DMS114 treated with DMSO at 0.1 percent for 48 hours (cell line): Measurements from ENCODE around the gene KRTAP2-1.
"Not testable (repeated sequence)": the region's sequence is repeated elsewhere in the genome, so short reads cannot be mapped to it uniquely, and the experiment has no call there.

ENCODE experiments used
- DNase-seq: peaks from one replicate; lab custom pipeline; 2025; ENCODE audit not compliant: unreplicated experiment; lab: John Stamatoyannopoulos, UW

KRTAP2-1 gene

DNA sequence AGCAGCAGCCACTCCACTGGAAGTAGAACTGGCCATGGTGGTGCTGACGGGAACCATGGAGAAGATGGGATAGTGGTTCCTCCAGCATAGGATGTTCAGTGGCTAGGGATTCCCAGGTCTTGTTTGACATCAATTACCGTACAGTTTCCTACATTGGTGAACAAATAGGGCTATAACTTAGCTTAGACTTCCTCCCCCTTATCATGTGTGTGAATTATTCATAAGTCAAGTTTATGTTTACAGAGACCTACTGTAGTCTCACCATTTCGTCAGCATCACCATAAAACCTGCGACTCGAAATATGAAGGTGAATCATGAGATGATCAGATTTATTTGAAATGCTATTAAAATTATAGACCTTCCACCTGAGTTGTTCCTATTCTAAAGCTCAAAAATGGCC lies 11.6 kb upstream of the KRTAP2-1 start:
- DNase-seq: no peak

DNA sequence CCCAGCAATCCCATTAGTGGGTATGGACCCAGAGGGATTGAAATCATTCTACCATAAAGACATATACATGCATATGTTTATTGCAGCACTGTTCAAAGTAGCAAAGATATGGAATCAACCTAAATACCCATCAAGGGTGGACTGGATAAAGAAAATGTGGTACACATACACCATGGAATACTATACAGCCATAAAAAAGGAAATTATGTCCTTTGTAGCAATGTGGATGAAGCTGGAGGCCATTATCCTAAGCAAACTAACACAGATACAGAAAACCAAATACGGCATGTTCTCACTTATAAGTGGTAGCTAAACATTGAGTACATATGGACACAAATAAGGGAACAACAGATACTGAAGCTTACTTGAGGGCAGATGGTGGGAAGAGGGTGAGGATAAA lies 10.4 kb upstream of the KRTAP2-1 start:
- DNase-seq: no peak

- DNase-seq: not testable (repeated sequence)
These were observed 8.0 kb upstream of the KRTAP2-1 start, which contains the start of gene KRTAP2-2 for GRCh38 chr17:41055130-41055529. Gene KRTAP2-2 (minus strand): TSS chr17:41055230. CDS start chr17:41055211, 19 bp downstream.

DNA sequence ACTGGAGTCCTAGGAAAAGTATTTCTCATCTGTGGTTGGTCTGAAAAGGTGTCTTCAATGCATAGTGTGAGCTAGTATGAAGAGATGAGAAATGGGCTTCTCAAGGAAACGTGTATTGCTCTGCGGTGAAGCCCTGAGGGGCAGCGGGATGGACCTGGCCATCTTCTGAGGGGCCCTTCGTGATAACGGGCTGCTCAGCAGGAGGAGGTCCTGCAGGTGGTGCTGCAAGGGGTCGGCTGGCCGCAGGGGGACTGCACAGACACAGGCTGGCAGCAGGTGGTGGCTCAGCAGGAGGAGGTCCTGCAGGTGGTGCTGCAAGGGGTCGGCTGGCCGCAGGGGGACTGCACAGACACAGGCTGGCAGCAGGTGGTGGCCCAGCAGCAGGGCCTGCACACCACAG lies 7.4 kb upstream of the KRTAP2-1 start:
- not testable (repeated sequence) for DNase-seq

DNA sequence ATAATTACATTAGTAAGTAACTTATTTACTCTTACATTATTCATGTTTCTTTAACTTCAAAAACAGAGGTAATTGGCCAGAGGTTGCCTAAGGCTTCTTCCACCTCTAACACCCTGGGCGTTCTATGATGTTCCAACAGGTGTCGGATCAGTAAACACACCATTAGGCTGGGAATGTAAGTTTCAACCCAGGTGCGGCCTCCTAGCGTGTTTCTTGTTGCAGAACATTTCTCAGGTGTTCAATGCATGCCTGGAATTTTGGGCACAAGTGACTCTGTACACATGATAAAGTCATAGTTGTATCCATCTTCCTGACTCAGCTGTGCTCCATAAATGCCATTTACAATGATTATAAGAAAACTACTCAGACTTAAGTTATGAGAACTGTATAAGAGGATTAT lies 6.9 kb upstream of the KRTAP2-1 start:
- no peak for DNase-seq

GRCh38 chr17:41052566-41052965 lies 5.5 kb upstream of the KRTAP2-1 start:
- no peak for DNase-seq

GRCh38 chr17:41049110-41049509 lies 2.0 kb upstream of the KRTAP2-1 start:
- no peak for DNase-seq

GRCh38 chr17:41048441-41048840 lies 1.3 kb upstream of the KRTAP2-1 start:
- DNase-seq: no peak

DNA sequence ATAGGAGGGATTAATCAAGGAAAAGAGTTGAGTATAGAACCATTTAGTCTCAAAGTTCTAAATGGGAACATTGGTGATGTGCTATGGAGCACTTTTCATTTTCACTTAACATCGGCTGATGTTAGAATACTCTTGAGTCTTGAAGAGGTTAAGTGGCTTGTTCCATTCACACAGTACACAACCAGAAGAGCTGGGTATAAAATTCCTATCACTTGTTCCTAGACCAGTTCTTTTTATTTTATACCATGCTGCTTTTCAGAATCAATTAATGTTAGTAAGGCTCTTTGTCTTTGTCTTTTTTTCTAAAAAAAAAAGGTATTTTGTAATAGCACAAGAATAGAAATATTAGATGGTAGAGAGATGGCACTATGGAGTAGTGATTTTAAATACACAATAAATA lies 4.2 kb downstream of the KRTAP2-1 start:
- no peak for DNase-seq

- not testable (repeated sequence) for DNase-seq
These were observed 6.1 kb downstream of the KRTAP2-1 start, which contains the start of gene KRTAP1-1 for GRCh38 chr17:41040783-41041571. Gene KRTAP1-1 (minus strand): TSS chr17:41041450. CDS start chr17:41041397, 53 bp downstream.

- no peak for DNase-seq
These were observed 9.2 kb downstream of the KRTAP2-1 start for GRCh38 chr17:41037853-41038350.

- not testable (repeated sequence) for DNase-seq
These were observed 12.7 kb downstream of the KRTAP2-1 start, which contains the start of gene KRTAP1-3 for GRCh38 chr17:41034346-41034935. Gene KRTAP1-3 (minus strand): TSS chr17:41034874. CDS start chr17:41034821, 53 bp downstream.

DNA sequence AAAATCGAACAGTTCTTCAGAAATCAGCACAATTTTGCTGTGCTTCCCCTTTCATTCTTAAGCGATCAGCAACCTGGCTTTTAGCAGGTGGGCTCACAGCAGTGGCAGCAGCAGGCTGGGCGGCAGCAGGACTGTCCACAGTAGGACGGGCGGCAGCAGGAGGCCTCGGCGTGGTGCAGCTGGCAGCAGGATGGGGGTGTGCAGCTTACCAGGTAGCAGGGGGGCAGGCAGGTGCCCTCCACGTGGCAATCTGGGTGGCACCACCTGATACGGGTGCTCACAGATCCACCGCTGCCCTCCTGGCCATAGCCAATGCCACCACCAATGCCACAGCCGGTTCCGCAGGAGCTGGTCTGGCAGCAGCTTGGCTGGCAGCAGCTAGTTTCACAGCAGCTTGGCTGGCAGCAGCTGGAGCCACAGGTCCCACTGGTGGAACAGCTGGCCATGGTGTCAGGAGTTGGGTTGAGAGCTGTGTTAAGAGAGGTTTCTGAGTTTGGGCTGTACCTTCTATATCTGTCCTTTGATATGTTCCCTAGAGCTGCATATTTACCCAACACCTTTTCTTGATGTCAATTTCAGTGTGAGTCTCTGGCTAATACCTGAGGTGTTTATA lies 17.4 kb downstream of the KRTAP2-1 start, which contains the start of gene KRTAP1-4:
TSS of gene KRTAP1-4 (minus strand) at position 563 of the 613 bp plus-strand sequence. CDS start at position 446, 117 bp downstream.
- no peak for DNase-seq

DNA sequence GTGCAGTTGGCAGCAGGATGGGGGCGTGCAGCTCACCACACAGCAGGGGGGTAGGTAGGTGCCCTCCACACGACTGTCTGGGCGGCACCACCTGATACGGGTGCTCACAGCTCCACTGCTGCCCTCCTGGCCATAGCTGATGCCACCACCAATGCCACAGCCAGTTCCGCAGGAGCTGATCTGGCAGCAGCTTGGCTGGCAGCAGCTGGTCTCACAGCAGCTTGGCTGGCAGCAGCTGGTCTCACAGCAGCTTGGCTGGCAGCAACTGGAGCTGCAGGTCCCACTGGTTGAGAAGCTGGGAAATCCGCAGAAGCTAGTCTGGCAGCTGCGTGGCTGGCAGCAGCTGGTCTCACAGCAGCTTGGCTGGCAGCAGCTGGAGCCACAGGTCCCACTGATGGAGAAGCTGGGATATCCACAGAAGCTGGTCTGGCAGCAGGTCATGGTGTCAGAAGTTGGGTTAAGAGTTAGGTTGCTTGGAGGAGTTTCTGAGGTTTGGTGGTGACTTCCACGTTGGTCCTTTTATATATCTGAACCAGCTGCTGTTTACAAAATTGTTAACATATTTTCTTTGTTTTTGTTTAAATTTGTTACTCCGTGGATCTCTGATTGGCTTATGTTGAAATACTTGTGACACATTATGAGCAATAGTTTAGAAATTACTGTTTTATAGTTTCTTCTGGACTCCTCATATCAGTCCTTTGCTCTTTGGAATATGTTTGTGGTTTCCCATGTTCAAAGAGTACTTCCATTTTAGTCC lies 20.2 kb downstream of the KRTAP2-1 start, which contains the start of gene KRTAP1-5:
TSS of gene KRTAP1-5 (minus strand) at position 494 of the 757 bp plus-strand sequence. CDS start at position 441, 53 bp downstream.
- no peak for DNase-seq

GRCh38 chr17:41024697-41025096 lies 22.4 kb downstream of the KRTAP2-1 start:
- no peak for DNase-seq

DNA sequence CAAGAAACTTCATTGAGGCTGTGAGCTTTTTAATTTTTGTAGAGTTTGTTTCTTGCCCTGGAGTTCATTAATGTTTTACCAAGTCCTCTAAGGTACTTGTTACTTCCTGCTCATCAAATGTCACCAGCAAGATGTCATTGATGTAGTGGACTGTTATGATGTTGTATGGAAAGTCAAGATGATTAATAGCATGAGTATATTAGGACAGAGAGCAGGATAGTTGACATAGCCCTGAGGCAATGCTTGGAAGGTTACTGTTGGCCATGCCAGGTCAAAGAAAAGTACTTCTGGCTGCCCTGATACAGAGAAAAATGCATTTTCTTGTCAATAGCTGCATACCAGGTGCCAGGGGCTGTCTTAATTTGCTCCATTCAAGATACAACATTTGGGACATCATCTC lies 26.8 kb downstream of the KRTAP2-1 start:
- DNase-seq: no peak

GRCh38 chr17:41019415-41019814 lies 27.7 kb downstream of the KRTAP2-1 start:
- DNase-seq: no peak

DNA sequence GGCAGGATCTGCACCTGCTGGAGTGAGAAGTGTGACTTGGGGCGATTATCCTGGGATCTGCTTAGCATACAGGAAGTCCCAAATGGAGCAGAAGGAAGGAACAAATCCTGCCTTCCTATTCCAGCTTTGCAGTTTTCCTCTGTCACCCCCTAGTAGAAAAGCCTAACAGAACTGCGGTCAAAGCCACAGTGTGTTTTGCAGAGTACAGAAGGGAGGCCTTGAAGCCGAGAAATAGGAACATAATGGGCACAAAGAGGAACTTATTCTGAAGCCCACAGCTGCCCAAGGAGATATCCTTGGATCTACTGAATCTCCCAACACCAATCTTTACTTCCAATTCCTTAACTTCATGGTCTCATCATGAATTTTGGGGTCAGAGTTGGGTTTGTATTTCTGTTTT lies 28.6 kb downstream of the KRTAP2-1 start:
- no peak for DNase-seq

DNA sequence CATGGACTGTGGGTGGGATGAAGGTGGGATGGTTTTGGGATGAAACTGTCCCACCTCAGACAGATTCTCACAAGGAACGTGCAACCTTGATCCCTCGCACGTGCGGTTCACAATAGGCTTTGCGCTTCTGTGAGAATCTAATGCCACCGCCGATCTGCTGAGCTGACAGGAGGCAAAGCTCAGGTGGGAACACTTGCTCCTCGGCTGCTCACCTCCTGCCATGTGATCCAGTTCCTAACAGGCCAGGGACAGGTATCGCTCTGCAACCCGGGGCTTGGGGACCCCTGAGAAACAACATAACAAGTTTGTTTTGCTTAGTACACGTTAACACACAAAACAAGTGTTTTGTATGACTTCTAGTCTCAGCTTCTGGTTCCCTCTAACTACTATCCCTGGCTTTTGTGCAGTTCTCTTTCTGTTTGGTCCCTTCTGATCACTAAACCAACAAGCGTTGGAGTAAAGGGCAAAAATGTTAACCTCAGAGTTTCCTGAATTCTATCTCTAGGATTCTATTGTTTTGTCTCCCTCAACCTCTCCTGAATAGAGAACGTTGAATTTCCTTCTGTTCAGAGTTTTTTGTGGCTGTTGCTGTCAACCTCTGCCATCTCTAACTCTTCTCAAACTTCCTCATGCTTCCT lies 30.4 kb downstream of the KRTAP2-1 start:
- DNase-seq: no peak

GRCh38 chr17:41015454-41015853 lies 31.7 kb downstream of the KRTAP2-1 start:
- no peak for DNase-seq
